ENCODE results near the gene RENBP. TPM values are rescaled to one million over a fixed set of nuclear protein-coding genes. Genes with fewer than 3 reads are reported as not detected.
A peak's percentile ranks its signal among the peaks of the same experiment; 100 is the strongest.

The RENBP gene
- total RNA-seq, 2 experiments from 2014 or later, result 14.3 to 15.8 TPM

- Mint-ChIP-seq H3K36me3 (ENCODE audit: low read depth) (no peaks in the 10 kb centered on the region), H3K27ac (no peak overlapping the region), H3K27me3 (no peaks in the 10 kb centered on the region), H3K4me1 (ENCODE audit: low read depth) (peaks cover 42% of the 10 kb centered on the region), H3K4me3 (no peak overlapping the region), H3K9me3 (no peaks in the 10 kb centered on the region)
- DNase-seq, result no peak
- ChIA-PET POLR2A (interaction anchor here (1.1 to 1.5 kb wide), 3 partner anchors 21 to 46 kb away, joined by 3 to 5 read pairs (median 4); partner anchors contain the start of gene ARHGAP4), CTCF (no interaction called here)
- TF ChIP-seq CTCF (IDR thresholded peaks at IDR 0.05), result no peak
- intact Hi-C loops (cut with micrococcal nuclease), result no loop called here
- ATAC-seq, result no peak
Observed at GRCh38 chrX:153902385-153902784, 42.1 kb downstream of the RENBP start.

GRCh38 chrX:153901753-153902140, 42.7 kb downstream of the RENBP start:
- Mint-ChIP-seq H3K27me3 (no peaks in the 10 kb centered on the region), H3K9me3 (no peaks in the 10 kb centered on the region), H3K4me3 (no peak overlapping the region), H3K36me3 (ENCODE audit: low read depth) (no peaks in the 10 kb centered on the region), H3K4me1 (ENCODE audit: low read depth) (peaks cover 42% of the 10 kb centered on the region), H3K27ac (no peak overlapping the region)
- intact Hi-C loops (cut with micrococcal nuclease), result no loop called here
- DNase-seq (no peak), ATAC-seq (no peak)
- TF ChIP-seq CTCF (IDR thresholded peaks at IDR 0.05), result no peak
- CTCF ChIA-PET, result no interaction called here
- POLR2A ChIA-PET, result interaction anchor here (1.1 to 1.5 kb wide), 3 partner anchors 21 to 47 kb away, joined by 3 to 5 read pairs (median 4); partner anchors contain the start of gene ARHGAP4

- H3K36me3 Mint-ChIP-seq (ENCODE audit: low read depth), result no peaks in the 10 kb centered on the region
- CTCF ChIA-PET, result interaction anchor here (0.6 kb wide), 1 partner anchor 943 kb away, joined by 3 read pairs; no protein-coding TSS in a partner anchor
- peak; percentile 84 for ATAC-seq
Observed at GRCh38 chrX:153900831-153901752, 43.4 kb downstream of the RENBP start.

GRCh38 chrX:153897899-153898298, 46.5 kb downstream of the RENBP start:
- Mint-ChIP-seq H3K4me3 (no peak overlapping the region), H3K27me3 (no peaks in the 10 kb centered on the region), H3K36me3 (ENCODE audit: low read depth) (peaks cover 1% of the 10 kb centered on the region), H3K4me1 (ENCODE audit: low read depth) (peaks cover 22% of the 10 kb centered on the region), H3K27ac (no peak overlapping the region), H3K9me3 (no peaks in the 10 kb centered on the region)
- no peak for TF ChIP-seq CTCF (IDR thresholded peaks at IDR 0.05)
- ATAC-seq (no peak), DNase-seq (no peak)
- POLR2A ChIA-PET, result no interaction called here
- intact Hi-C loops (cut with micrococcal nuclease), result no loop called here
- CTCF ChIA-PET, result no interaction called here

More at GRCh38 chrX:153900831-153901752, 43.4 kb downstream of the RENBP start:
- H3K4me1 Mint-ChIP-seq (ENCODE audit: low read depth), result peaks cover 39% of the 10 kb centered on the region
- H3K27me3 Mint-ChIP-seq, result no peaks in the 10 kb centered on the region
- peak; percentile 80 for DNase-seq
- peak overlapping the region; percentile 60 for H3K4me3 Mint-ChIP-seq
- intact Hi-C loops (cut with micrococcal nuclease), result no loop called here
- POLR2A ChIA-PET, result interaction anchor here (0.7 to 1.4 kb wide), 3 partner anchors 12 to 79 kb away, joined by 3 to 6 read pairs (median 3); partner anchors contain the start of gene ARHGAP4
- no peaks in the 10 kb centered on the region for H3K9me3 Mint-ChIP-seq
- peak overlapping the region; percentile 61 for H3K27ac Mint-ChIP-seq
- TF ChIP-seq CTCF (IDR thresholded peaks at IDR 0.05), result no peak

GRCh38 chrX:153889123-153889522, 55.3 kb downstream of the RENBP start:
- DNase-seq (no peak), ATAC-seq (no peak)
- CTCF ChIA-PET, result interaction anchor here (1.0 to 2.2 kb wide), 2 partner anchors 11 to 125 kb away, joined by 3 to 5 read pairs; partner anchors contain the start of gene PLXNB3
- peaks cover 2% of the 10 kb centered on the region for H3K4me1 Mint-ChIP-seq (ENCODE audit: low read depth)
- H3K36me3 Mint-ChIP-seq (ENCODE audit: low read depth), result no peaks in the 10 kb centered on the region
- POLR2A ChIA-PET, result interaction anchor here (1.2 to 1.3 kb wide), 2 partner anchors 11 to 163 kb away, joined by 3 to 4 read pairs; no protein-coding TSS in a partner anchor
- no peak overlapping the region for H3K4me3 Mint-ChIP-seq
- H3K9me3 Mint-ChIP-seq, result no peaks in the 10 kb centered on the region
- no peak overlapping the region for H3K27ac Mint-ChIP-seq
- TF ChIP-seq CTCF (IDR thresholded peaks at IDR 0.05), result no peak
- H3K27me3 Mint-ChIP-seq, result peaks cover 20% of the 10 kb centered on the region
- intact Hi-C loops (cut with micrococcal nuclease), result no loop called here
